DOHH2 (cell line): Measurements from ENCODE around the gene HIC1.

Experiments
- H3F3A ChIP-seq: fragments of 200-600 bp; sonication (generic), shearing (Covaris generic); 2 replicates; pipeline ENCODE4 v1.6.0; 2016; ENCODE audit warnings: antibody characterized with exemption, mild to moderate bottlenecking; ENCODE audit not compliant: control insufficient read depth, insufficient read depth
- H3K27ac ChIP-seq: fragments of 200-600 bp; sonication (generic); 2 replicates; pipeline ENCODE4 v1.5.1; 2014; ENCODE audit warnings: low read depth, mild to moderate bottlenecking, low read length, moderate library complexity
- H3K27me3 ChIP-seq: fragments of 200-600 bp; sonication (generic); 2 replicates; pipeline ENCODE4 v1.6.1; 2014; ENCODE audit warnings: mild to moderate bottlenecking, low read length, mixed read lengths; ENCODE audit not compliant: control insufficient read depth
- H3K36me3 ChIP-seq: fragments of 200-600 bp; sonication (generic); 2 replicates; pipeline ENCODE4 v1.6.1; 2014; ENCODE audit warnings: mild to moderate bottlenecking, low read length, moderate library complexity, mixed read lengths; ENCODE audit not compliant: control insufficient read depth
- H3K4me1 ChIP-seq: fragments of 200-600 bp; sonication (generic); 2 replicates; pipeline ENCODE4 v1.6.1; 2014; ENCODE audit warnings: mild to moderate bottlenecking, low read length, mixed read lengths; ENCODE audit not compliant: control insufficient read depth
- H3K4me2 ChIP-seq: fragments of 200-600 bp; sonication (generic); 2 replicates; pipeline ENCODE4 v1.6.0; 2014; ENCODE audit warnings: mild to moderate bottlenecking, low read length, moderate library complexity
- H3K4me3 ChIP-seq: fragments of 200-600 bp; sonication (generic); 2 replicates; pipeline ENCODE4 v1.5.1; 2014; ENCODE audit warnings: mild to moderate bottlenecking, low read length, mixed read lengths
- H3K79me2 ChIP-seq: fragments of 200-600 bp; sonication (generic); 2 replicates; pipeline ENCODE4 v1.6.1; 2014; ENCODE audit warnings: mild to moderate bottlenecking, low read length, mixed read lengths; ENCODE audit not compliant: control insufficient read depth
- H3K9me2 ChIP-seq: fragments of 200-600 bp; sonication (generic); replicated peaks from 2 replicates; pipeline ENCODE4 v1.6.1; 2014; ENCODE audit warnings: mild to moderate bottlenecking, low read length, mixed read lengths; ENCODE audit not compliant: control insufficient read depth
- H3K9me3 ChIP-seq: fragments of 200-600 bp; sonication (generic); 2 replicates; pipeline ENCODE4 v1.6.1; 2014; ENCODE audit warnings: antibody characterized with exemption, low read length, mixed read lengths; ENCODE audit not compliant: control insufficient read depth, insufficient read depth
- H4K20me1 ChIP-seq: fragments of 200-600 bp; sonication (generic); 2 replicates; pipeline ENCODE4 v1.6.0; 2014; ENCODE audit warnings: low read depth, mild to moderate bottlenecking, antibody characterized with exemption, low read length, moderate library complexity; ENCODE audit not compliant: control insufficient read depth, insufficient read depth
- CTCF ChIP-seq: fragments of 200-600 bp; sonication (generic); IDR thresholded peaks from one replicate; pipeline ENCODE4 v1.5.1; 2014; ENCODE audit warnings: antibody characterized with exemption, mild to moderate bottlenecking, low read depth, low read length; ENCODE audit not compliant: poor library complexity, severe bottlenecking
- EZH2phosphoT487 ChIP-seq: fragments of 200-600 bp; sonication (generic); IDR thresholded peaks from 2 replicates; pipeline ENCODE4 v1.6.1; 2017; ENCODE audit warnings: borderline replicate concordance, mild to moderate bottlenecking, antibody characterized with exemption, low read length, moderate library complexity, mixed read lengths

HIC1 gene

DNA sequence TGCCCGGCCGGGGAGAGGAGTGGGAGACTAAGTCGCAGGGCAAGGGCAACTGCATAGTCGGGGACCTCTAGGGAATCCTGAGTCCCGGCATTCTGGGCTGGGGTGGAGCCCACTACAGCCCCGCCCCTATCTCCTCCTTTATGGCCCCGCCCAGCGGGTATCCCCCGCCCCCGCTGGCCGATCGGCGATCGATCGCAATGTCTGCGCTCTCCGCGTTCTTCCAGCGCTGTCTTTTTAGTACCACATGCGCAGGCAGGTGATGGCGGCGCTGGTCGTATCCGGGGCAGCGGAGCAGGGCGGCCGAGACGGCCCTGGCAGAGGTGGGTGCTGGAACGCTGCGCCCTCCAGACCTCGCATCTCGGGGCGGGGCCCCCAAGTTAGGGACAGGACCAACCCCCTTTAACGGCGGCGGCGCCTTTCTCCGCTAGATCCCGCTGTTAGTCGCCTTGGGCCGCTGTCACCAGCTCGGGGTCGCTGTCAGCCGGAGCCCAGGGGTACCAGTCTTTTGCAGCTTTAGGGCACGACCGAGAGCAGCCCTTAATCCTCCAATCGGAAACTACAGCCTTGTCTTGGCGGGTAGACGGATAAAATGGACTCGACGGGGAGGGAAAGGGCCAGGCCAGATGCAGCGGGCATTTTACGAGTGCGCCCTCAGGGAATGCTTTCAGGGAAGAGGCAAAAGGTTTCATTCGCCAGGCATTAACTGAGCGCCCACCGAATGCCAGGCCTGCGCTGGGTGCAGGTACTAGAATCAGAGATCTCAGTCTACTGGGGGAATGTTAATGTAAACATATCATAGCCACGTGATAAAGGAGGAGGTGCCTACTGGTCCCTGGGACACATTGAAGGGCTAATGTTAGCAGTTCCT is 24.8 kb upstream of the HIC1 start, which contains the start of gene DPH1:
Gene DPH1, plus strand, starts transcription at position 243 of the 868 bp plus-strand sequence. Its CDS starts 17 bp downstream, at position 260.
- H4K20me1 ChIP-seq: no peaks in the 10 kb centered on the region
- H3F3A ChIP-seq: no peaks in the 10 kb centered on the region
- peak within 1 kb of the TSS; percentile 88 for H3K4me3 ChIP-seq
- peak within 1 kb of the TSS; percentile 78 for H3K4me2 ChIP-seq
- H3K9me3 ChIP-seq: no peaks in the 10 kb centered on the region
- H3K4me1 ChIP-seq: peaks cover 30% of the 10 kb centered on the region
- no peaks in the 10 kb centered on the region for H3K9me2 ChIP-seq
- H3K36me3 ChIP-seq: peaks cover 7% of the 10 kb centered on the region; the same call in 1 of the 2 replicates
- H3K79me2 ChIP-seq: peaks cover 19% of the 10 kb centered on the region
- H3K27ac ChIP-seq: peak within 1 kb of the TSS; percentile 49
- no peak for TF ChIP-seq EZH2phosphoT487
- no peak for TF ChIP-seq CTCF
- peaks cover 23% of the 10 kb centered on the region for H3K27me3 ChIP-seq

GRCh38 chr17:2030779-2031163 is 24.1 kb upstream of the HIC1 start:
- H3K9me2 ChIP-seq: no peaks in the 10 kb centered on the region
- peaks cover 19% of the 10 kb centered on the region for H3K79me2 ChIP-seq
- TF ChIP-seq EZH2phosphoT487 (no peak), CTCF (peak; percentile 72)
- H3K4me1 ChIP-seq: peaks cover 24% of the 10 kb centered on the region
- no peaks in the 10 kb centered on the region for H4K20me1 ChIP-seq
- H3K36me3 ChIP-seq: peaks cover 10% of the 10 kb centered on the region; the same call in 1 of the 2 replicates
- peak overlapping the region; percentile 88 for H3K4me3 ChIP-seq
- no peak overlapping the region for H3K27ac ChIP-seq
- H3K4me2 ChIP-seq: peak overlapping the region; percentile 78
- no peaks in the 10 kb centered on the region for H3F3A ChIP-seq
- peaks cover 17% of the 10 kb centered on the region for H3K27me3 ChIP-seq
- H3K9me3 ChIP-seq: no peaks in the 10 kb centered on the region

DNA sequence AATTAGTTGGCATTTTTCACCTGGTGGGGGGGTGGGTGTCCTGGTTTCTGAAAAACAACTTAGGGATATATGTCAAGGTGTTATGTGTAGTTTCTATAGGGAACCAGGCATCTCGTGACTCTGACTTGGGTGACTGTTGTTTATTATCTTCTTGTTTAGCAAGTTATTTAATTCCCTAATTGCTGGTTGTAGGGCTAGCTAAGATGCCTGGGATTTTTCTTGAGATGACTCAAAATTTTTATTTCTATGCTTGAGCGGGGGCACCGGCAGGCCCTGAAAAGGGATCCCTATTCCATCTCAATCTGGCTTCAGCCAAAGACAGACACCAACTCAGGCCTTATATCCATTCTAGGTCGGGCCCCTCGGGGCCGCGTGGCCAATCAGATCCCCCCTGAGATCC is 21.8 kb upstream of the HIC1 start:
- H3K4me3 ChIP-seq: no peak overlapping the region
- H3K79me2 ChIP-seq: peaks cover 19% of the 10 kb centered on the region
- no peaks in the 10 kb centered on the region for H4K20me1 ChIP-seq
- H3K27ac ChIP-seq: no peak overlapping the region
- TF ChIP-seq EZH2phosphoT487 (no peak), CTCF (no peak)
- H3K27me3 ChIP-seq: no peaks in the 10 kb centered on the region; the same call in 1 of the 2 replicates
- H3K9me2 ChIP-seq: no peaks in the 10 kb centered on the region
- peaks cover 21% of the 10 kb centered on the region for H3K36me3 ChIP-seq
- no peaks in the 10 kb centered on the region for H3K9me3 ChIP-seq
- no peak overlapping the region for H3K4me2 ChIP-seq
- no peaks in the 10 kb centered on the region for H3F3A ChIP-seq
- peaks cover 24% of the 10 kb centered on the region for H3K4me1 ChIP-seq
